Neural cell (in vitro differentiated cells): ENCODE results near the gene TOX4. TPM values are rescaled to one million over a fixed set of nuclear protein-coding genes. Genes with fewer than 3 reads are reported as not detected.

ENCODE experiments used
- H2AFZ ChIP-seq: fragments of 200-600, 300-800 bp; sonication (generic), shearing (Covaris generic); 2 replicates; pipeline ENCODE4 v1.6.0; 2014; ENCODE audit warnings: low read depth, mild to moderate bottlenecking, antibody characterized with exemption, low read length, moderate library complexity
- H3F3A ChIP-seq: fragments of 200-600 bp; shearing (Covaris generic); 2 replicates; pipeline ENCODE4 v1.6.1; 2016; ENCODE audit warnings: mild to moderate bottlenecking, moderate library complexity, mixed read lengths, antibody characterized with exemption, low read length; ENCODE audit not compliant: insufficient read depth, poor library complexity, severe bottlenecking
- H3K27ac ChIP-seq: fragments of 200-600, 300-800 bp; sonication (generic), shearing (Covaris generic); 2 replicates; pipeline ENCODE4 v1.5.1; 2014; ENCODE audit warnings: mild to moderate bottlenecking, low read length, moderate library complexity
- H3K27me3 ChIP-seq: fragments of 300-800, 200-600 bp; sonication (generic), shearing (Covaris generic); 2 replicates; pipeline ENCODE4 v1.6.0; 2014; ENCODE audit warnings: mild to moderate bottlenecking, low read depth, low read length, moderate library complexity; ENCODE audit not compliant: insufficient read depth
- H3K36me3 ChIP-seq: fragments of 300-800, 200-600 bp; sonication (generic), shearing (Covaris generic); 2 replicates; pipeline ENCODE4 v1.5.1; 2014; ENCODE audit warnings: mild to moderate bottlenecking, antibody characterized with exemption, low read length, moderate library complexity; ENCODE audit not compliant: insufficient read depth
- H3K4me2 ChIP-seq: fragments of 300-800, 200-600 bp; sonication (generic), shearing (Covaris generic); 2 replicates; pipeline ENCODE4 v1.6.0; 2014; ENCODE audit warnings: mild to moderate bottlenecking, low read length
- H3K4me3 ChIP-seq: fragments of 300-800, 200-600 bp; sonication (generic), shearing (Covaris generic); 2 replicates; pipeline ENCODE4 v1.5.1; 2014; ENCODE audit warnings: mild to moderate bottlenecking, low read length, moderate library complexity
- H3K79me2 ChIP-seq: fragments of 200-600 bp; shearing (Covaris generic); replicated peaks from 2 replicates; pipeline ENCODE4 v1.6.0; 2014; ENCODE audit warnings: mild to moderate bottlenecking, low read length, moderate library complexity; ENCODE audit not compliant: insufficient read depth
- H3K9ac ChIP-seq: fragments of 300-800, 200-600 bp; sonication (generic), shearing (Covaris generic); 2 replicates; pipeline ENCODE4 v1.6.1; 2016; ENCODE audit warnings: mild to moderate bottlenecking, low read length, mixed read lengths
- H3K9me2 ChIP-seq: fragments of 200-600 bp; shearing (Covaris generic); 2 replicates; pipeline ENCODE4 v1.6.1; 2016; ENCODE audit warnings: mild to moderate bottlenecking, low read length, mixed read lengths; ENCODE audit not compliant: insufficient read depth
- H3K9me3 ChIP-seq: fragments of 200-600, 300-800 bp; sonication (generic), shearing (Covaris generic); 2 replicates; pipeline ENCODE4 v1.6.1; 2016; ENCODE audit warnings: mild to moderate bottlenecking, mixed run types, low read length, moderate library complexity, mixed read lengths
- H4K20me1 ChIP-seq: fragments of 200-600 bp; shearing (Covaris generic); 2 replicates; pipeline ENCODE4 v1.6.1; 2016; ENCODE audit warnings: mild to moderate bottlenecking, mixed run types; ENCODE audit not compliant: insufficient read depth
- EP300 ChIP-seq: fragments of 450-650 bp; conservative IDR thresholded peaks from 2 replicates; pipeline ENCODE4 v1.6.1; 2014; ENCODE audit warnings: antibody characterized with exemption, mild to moderate bottlenecking, moderate library complexity; ENCODE audit not compliant: poor library complexity, severe bottlenecking
- EZH2 ChIP-seq: fragments of 200-600, 300-800 bp; shearing (Covaris generic), sonication (generic); IDR thresholded peaks from 2 replicates; pipeline ENCODE4 v1.6.1; 2014; ENCODE audit warnings: antibody characterized with exemption, low read length, borderline replicate concordance, mild to moderate bottlenecking; ENCODE audit not compliant: insufficient read depth, poor library complexity, severe bottlenecking
- MXI1 ChIP-seq: fragments of 450-650 bp; conservative IDR thresholded peaks from 2 replicates; pipeline ENCODE4 v1.6.1; 2014; ENCODE audit warnings: antibody characterized with exemption, mild to moderate bottlenecking; ENCODE audit not compliant: poor library complexity, severe bottlenecking
- POLR2AphosphoS5 ChIP-seq: IDR thresholded peaks from 2 replicates; pipeline ENCODE4 v1.6.1; 2012
- RAD21 ChIP-seq: fragments of 450-650 bp; conservative IDR thresholded peaks from 2 replicates; pipeline ENCODE4 v1.6.1; 2014; ENCODE audit warnings: antibody characterized with exemption, mild to moderate bottlenecking, moderate library complexity
- SMC3 ChIP-seq: fragments of 450-650 bp; conservative IDR thresholded peaks from 2 replicates; pipeline ENCODE4 v1.6.1; 2014; ENCODE audit warnings: antibody characterized with exemption, mild to moderate bottlenecking, moderate library complexity; ENCODE audit not compliant: poor library complexity
- TAF1 ChIP-seq: IDR thresholded peaks from 2 replicates; pipeline ENCODE4 v1.6.1; 2012; ENCODE audit warnings: low read depth
- polyA plus RNA-seq: library from polyadenylated mRNA; depleted of rRNA; stranded (reverse); fragments of >200 nt; gene quantifications from 2 replicates; pipeline ENCODE4 v1.2.3, GENCODE V29; 2014
- TF ChIP-seq, protein P1 (sequence below): IDR thresholded peaks from 2 replicates; pipeline ENCODE4 v1.6.1; 2012; ENCODE audit warnings: borderline replicate concordance
- TF ChIP-seq, protein P2 (sequence below): fragments of 450-650 bp; IDR thresholded peaks from 2 replicates; pipeline ENCODE4 v1.5.1; 2014; ENCODE audit warnings: antibody characterized with exemption, mild to moderate bottlenecking, moderate library complexity; ENCODE audit not compliant: poor library complexity, severe bottlenecking

TOX4 gene
- polyA plus RNA-seq, 1 donor from 2014 or later = 56.8 TPM

DNA sequence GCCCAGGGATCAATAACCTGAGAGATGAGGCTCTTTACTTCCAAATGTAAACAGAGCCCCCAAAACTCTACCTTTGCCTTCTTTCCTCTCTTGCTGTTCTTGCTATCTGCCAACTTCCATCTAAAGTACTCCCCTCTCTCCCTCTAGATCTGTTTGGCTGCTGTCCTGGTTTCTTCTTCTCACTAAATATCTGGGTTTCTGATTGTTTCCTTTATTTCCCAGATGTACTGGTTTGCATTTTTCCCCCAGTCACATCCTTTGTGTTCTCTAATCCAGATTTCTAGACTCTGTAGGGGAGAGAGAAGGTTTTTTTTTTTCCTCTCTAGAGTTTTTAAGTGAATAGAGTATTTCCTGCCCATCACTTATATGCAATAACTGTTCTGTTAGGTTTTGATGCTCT is 56.3 kb downstream of the TOX4 start:
- no peak overlapping the region for H3K27ac ChIP-seq
- H3K27me3 ChIP-seq = no peaks in the 10 kb centered on the region
- H3K4me2 ChIP-seq = no peak overlapping the region
- H3K9me3 ChIP-seq = no peaks in the 10 kb centered on the region
- no peak overlapping the region for H2AFZ ChIP-seq
- H3K4me3 ChIP-seq = no peak overlapping the region
- no peak overlapping the region for H3K9ac ChIP-seq
- H3F3A ChIP-seq = no peaks in the 10 kb centered on the region
- H4K20me1 ChIP-seq = no peaks in the 10 kb centered on the region
- TF ChIP-seq, protein P1, sequence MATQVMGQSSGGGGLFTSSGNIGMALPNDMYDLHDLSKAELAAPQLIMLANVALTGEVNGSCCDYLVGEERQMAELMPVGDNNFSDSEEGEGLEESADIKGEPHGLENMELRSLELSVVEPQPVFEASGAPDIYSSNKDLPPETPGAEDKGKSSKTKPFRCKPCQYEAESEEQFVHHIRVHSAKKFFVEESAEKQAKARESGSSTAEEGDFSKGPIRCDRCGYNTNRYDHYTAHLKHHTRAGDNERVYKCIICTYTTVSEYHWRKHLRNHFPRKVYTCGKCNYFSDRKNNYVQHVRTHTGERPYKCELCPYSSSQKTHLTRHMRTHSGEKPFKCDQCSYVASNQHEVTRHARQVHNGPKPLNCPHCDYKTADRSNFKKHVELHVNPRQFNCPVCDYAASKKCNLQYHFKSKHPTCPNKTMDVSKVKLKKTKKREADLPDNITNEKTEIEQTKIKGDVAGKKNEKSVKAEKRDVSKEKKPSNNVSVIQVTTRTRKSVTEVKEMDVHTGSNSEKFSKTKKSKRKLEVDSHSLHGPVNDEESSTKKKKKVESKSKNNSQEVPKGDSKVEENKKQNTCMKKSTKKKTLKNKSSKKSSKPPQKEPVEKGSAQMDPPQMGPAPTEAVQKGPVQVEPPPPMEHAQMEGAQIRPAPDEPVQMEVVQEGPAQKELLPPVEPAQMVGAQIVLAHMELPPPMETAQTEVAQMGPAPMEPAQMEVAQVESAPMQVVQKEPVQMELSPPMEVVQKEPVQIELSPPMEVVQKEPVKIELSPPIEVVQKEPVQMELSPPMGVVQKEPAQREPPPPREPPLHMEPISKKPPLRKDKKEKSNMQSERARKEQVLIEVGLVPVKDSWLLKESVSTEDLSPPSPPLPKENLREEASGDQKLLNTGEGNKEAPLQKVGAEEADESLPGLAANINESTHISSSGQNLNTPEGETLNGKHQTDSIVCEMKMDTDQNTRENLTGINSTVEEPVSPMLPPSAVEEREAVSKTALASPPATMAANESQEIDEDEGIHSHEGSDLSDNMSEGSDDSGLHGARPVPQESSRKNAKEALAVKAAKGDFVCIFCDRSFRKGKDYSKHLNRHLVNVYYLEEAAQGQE = no peak
- TF ChIP-seq EP300 (no peak), MXI1 (no peak), RAD21 (no peak), TAF1 (no peak), EZH2 (no peak), SMC3 (no peak), POLR2AphosphoS5 (no peak)
- TF ChIP-seq, protein P2, sequence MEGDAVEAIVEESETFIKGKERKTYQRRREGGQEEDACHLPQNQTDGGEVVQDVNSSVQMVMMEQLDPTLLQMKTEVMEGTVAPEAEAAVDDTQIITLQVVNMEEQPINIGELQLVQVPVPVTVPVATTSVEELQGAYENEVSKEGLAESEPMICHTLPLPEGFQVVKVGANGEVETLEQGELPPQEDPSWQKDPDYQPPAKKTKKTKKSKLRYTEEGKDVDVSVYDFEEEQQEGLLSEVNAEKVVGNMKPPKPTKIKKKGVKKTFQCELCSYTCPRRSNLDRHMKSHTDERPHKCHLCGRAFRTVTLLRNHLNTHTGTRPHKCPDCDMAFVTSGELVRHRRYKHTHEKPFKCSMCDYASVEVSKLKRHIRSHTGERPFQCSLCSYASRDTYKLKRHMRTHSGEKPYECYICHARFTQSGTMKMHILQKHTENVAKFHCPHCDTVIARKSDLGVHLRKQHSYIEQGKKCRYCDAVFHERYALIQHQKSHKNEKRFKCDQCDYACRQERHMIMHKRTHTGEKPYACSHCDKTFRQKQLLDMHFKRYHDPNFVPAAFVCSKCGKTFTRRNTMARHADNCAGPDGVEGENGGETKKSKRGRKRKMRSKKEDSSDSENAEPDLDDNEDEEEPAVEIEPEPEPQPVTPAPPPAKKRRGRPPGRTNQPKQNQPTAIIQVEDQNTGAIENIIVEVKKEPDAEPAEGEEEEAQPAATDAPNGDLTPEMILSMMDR = no peak
- no peaks in the 10 kb centered on the region for H3K9me2 ChIP-seq
- peaks cover 77% of the 10 kb centered on the region for H3K79me2 ChIP-seq
- H3K36me3 ChIP-seq = no peaks in the 10 kb centered on the region

DNA sequence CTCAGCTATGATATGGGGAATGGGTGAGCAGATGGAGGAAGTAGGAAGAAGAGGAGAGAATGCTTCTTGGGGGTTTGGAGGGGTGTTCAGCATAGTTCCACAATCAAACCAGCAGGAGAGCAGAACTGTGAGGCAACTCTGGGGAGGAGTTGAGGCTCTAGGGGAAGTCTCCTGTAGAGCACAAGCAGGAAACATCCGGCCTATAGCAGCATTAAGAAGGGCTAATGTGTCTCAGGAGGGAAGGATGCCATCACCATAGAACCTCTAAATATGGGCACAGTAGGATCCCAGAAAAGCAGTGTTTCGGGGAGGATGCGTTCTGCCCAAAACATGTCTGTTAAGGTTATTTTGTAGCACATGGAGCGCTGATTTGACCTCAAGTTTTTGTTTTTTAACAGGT is 57.6 kb downstream of the TOX4 start:
- no peaks in the 10 kb centered on the region for H3K9me2 ChIP-seq
- peaks cover 69% of the 10 kb centered on the region for H3K79me2 ChIP-seq
- H3K36me3 ChIP-seq = no peaks in the 10 kb centered on the region
- no peak overlapping the region for H3K9ac ChIP-seq
- H3K4me2 ChIP-seq = no peak overlapping the region
- no peaks in the 10 kb centered on the region for H3K9me3 ChIP-seq
- H3K27me3 ChIP-seq = no peaks in the 10 kb centered on the region
- H4K20me1 ChIP-seq = no peaks in the 10 kb centered on the region
- H3F3A ChIP-seq = no peaks in the 10 kb centered on the region
- no peak overlapping the region for H3K4me3 ChIP-seq
- H2AFZ ChIP-seq = no peak overlapping the region
- TF ChIP-seq, protein P1 = no peak
- TF ChIP-seq TAF1 = no peak
- TF ChIP-seq POLR2AphosphoS5 = no peak
- TF ChIP-seq RAD21 = no peak
- TF ChIP-seq EP300 = no peak
- TF ChIP-seq MXI1 = no peak
- TF ChIP-seq SMC3 = no peak
- TF ChIP-seq EZH2 = no peak
- TF ChIP-seq, protein P2 = no peak
- H3K27ac ChIP-seq = no peak overlapping the region
